ENCODE measurements around the gene GUCY1A2.
"Not testable (repeated sequence)": the region's sequence is repeated elsewhere in the genome, so short reads cannot be mapped to it uniquely, and the experiment has no call there.

The GUCY1A2 gene

GRCh38 chr11:106785913-106786650, 232.2 kb downstream of the GUCY1A2 start:
- H2AFZ ChIP-seq (ENCODE audit: low read depth, low read length): no peak overlapping the region
- H3K9me3 ChIP-seq (ENCODE audit: control insufficient read depth, low read length): peaks cover 6% of the 10 kb centered on the region
- no peak overlapping the region for H3K18ac ChIP-seq (ENCODE audit: low read depth in 1 of 2, low read length in 2 of 2)
- no peak overlapping the region for H3K27ac ChIP-seq (ENCODE audit: low read length, poor library complexity, severe bottlenecking)
- H3K4me1 ChIP-seq (ENCODE audit: control insufficient read depth, insufficient read depth, low read depth, low read length): no peaks in the 10 kb centered on the region
- no peak overlapping the region for H2BK15ac ChIP-seq (ENCODE audit: low read depth, poor library complexity, severe bottlenecking)
- H3K9ac ChIP-seq (ENCODE audit: low read length): no peak overlapping the region
- H2AK5ac ChIP-seq (ENCODE audit: low read length, severe bottlenecking): no peak overlapping the region
- H2BK5ac ChIP-seq (ENCODE audit: low read depth, low read length, poor library complexity, severe bottlenecking): no peak overlapping the region
- WGBS: 80% methylated on average over 2 of the region's 3 CpGs
- no peak overlapping the region for H2BK12ac ChIP-seq (ENCODE audit: low read length in 2 of 2)
- peaks cover 0 to 5% of the 10 kb centered on the region in 2 experiments for H3K27me3 ChIP-seq (ENCODE audit: control insufficient read depth in 1 of 2, insufficient read depth in 1 of 2, low read length in 2 of 2)
- no peak overlapping the region for H3K4ac ChIP-seq (ENCODE audit: low read depth in 1 of 2, low read length in 2 of 2)
- H3K79me1 ChIP-seq (replicated peaks; ENCODE audit: low read length, poor library complexity, severe bottlenecking): no peaks in the 10 kb centered on the region
- peak; percentile 21 for DNase-seq
- no peak overlapping the region for H4K91ac ChIP-seq (ENCODE audit: low read length)
- H3K4me3 ChIP-seq (ENCODE audit: insufficient read depth in 1 of 2, low read depth in 1 of 2, low read length in 2 of 2): no peak overlapping the region
- no peak overlapping the region for H4K8ac ChIP-seq (ENCODE audit: low read length)
- no peaks in the 10 kb centered on the region for H3K36me3 ChIP-seq (ENCODE audit: control insufficient read depth in 1 of 2, insufficient read depth in 2 of 2, low read depth in 1 of 2, low read length in 2 of 2)
- H3K23ac ChIP-seq (ENCODE audit: low read length in 2 of 2): no peak overlapping the region
- no peak overlapping the region for H2BK120ac ChIP-seq (ENCODE audit: low read depth, low read length)
- no peak overlapping the region for H3K14ac ChIP-seq (ENCODE audit: low read length in 2 of 2)
- no peak overlapping the region for H3K4me2 ChIP-seq (ENCODE audit: low read length, poor library complexity, severe bottlenecking)

GRCh38 chr11:106777302-106777701, 241.0 kb downstream of the GUCY1A2 start:
- not testable (repeated sequence) for H3K9me3 ChIP-seq (ENCODE audit: control insufficient read depth, low read length); H3K4me3 ChIP-seq (ENCODE audit: insufficient read depth in 1 of 2, low read depth in 1 of 2, low read length in 2 of 2); H3K36me3 ChIP-seq (ENCODE audit: control insufficient read depth in 1 of 2, insufficient read depth in 2 of 2, low read depth in 1 of 2, low read length in 2 of 2); H3K4ac ChIP-seq (ENCODE audit: low read depth in 1 of 2, low read length in 2 of 2); DNase-seq; H3K4me1 ChIP-seq (ENCODE audit: control insufficient read depth, insufficient read depth, low read depth, low read length); H3K9ac ChIP-seq (ENCODE audit: low read length); H2AFZ ChIP-seq (ENCODE audit: low read depth, low read length); H4K8ac ChIP-seq (ENCODE audit: low read length); H3K18ac ChIP-seq (ENCODE audit: low read depth in 1 of 2, low read length in 2 of 2); H2BK120ac ChIP-seq (ENCODE audit: low read depth, low read length); H3K79me1 ChIP-seq (replicated peaks; ENCODE audit: low read length, poor library complexity, severe bottlenecking); H3K14ac ChIP-seq (ENCODE audit: low read length in 2 of 2); H3K23ac ChIP-seq (ENCODE audit: low read length in 2 of 2); H3K4me2 ChIP-seq (ENCODE audit: low read length, poor library complexity, severe bottlenecking); H2AK5ac ChIP-seq (ENCODE audit: low read length, severe bottlenecking); H3K27ac ChIP-seq (ENCODE audit: low read length, poor library complexity, severe bottlenecking); H2BK15ac ChIP-seq (ENCODE audit: low read depth, poor library complexity, severe bottlenecking); H2BK12ac ChIP-seq (ENCODE audit: low read length in 2 of 2); H3K27me3 ChIP-seq (ENCODE audit: control insufficient read depth in 1 of 2, insufficient read depth in 1 of 2, low read length in 2 of 2); H2BK5ac ChIP-seq (ENCODE audit: low read depth, low read length, poor library complexity, severe bottlenecking); H4K91ac ChIP-seq (ENCODE audit: low read length)
- 94% methylated on average over 7 of the region's 8 CpGs for WGBS

- no peak overlapping the region for H3K9ac ChIP-seq (ENCODE audit: low read length)
- H2BK5ac ChIP-seq (ENCODE audit: low read depth, low read length, poor library complexity, severe bottlenecking): no peak overlapping the region
- no peak overlapping the region for H2BK15ac ChIP-seq (ENCODE audit: low read depth, poor library complexity, severe bottlenecking)
- H3K14ac ChIP-seq (ENCODE audit: low read length in 2 of 2): no peak overlapping the region
- no peak overlapping the region for H2BK12ac ChIP-seq (ENCODE audit: low read length in 2 of 2)
- no peak overlapping the region for H4K8ac ChIP-seq (ENCODE audit: low read length)
- no peaks in the 10 kb centered on the region for H3K79me1 ChIP-seq (replicated peaks; ENCODE audit: low read length, poor library complexity, severe bottlenecking)
- H3K4ac ChIP-seq (ENCODE audit: low read depth in 1 of 2, low read length in 2 of 2): no peak overlapping the region
- no peak overlapping the region for H3K23ac ChIP-seq (ENCODE audit: low read length in 2 of 2)
- H2AK5ac ChIP-seq (ENCODE audit: low read length, severe bottlenecking): no peak overlapping the region
- H2AFZ ChIP-seq (ENCODE audit: low read depth, low read length): no peak overlapping the region
- peak; percentile 62 for DNase-seq
- no peaks in the 10 kb centered on the region for H3K27me3 ChIP-seq (ENCODE audit: control insufficient read depth in 1 of 2, insufficient read depth in 1 of 2, low read length in 2 of 2)
- no peaks in the 10 kb centered on the region for H3K36me3 ChIP-seq (ENCODE audit: control insufficient read depth in 1 of 2, insufficient read depth in 2 of 2, low read depth in 1 of 2, low read length in 2 of 2)
- no peak overlapping the region for H3K18ac ChIP-seq (ENCODE audit: low read depth in 1 of 2, low read length in 2 of 2)
- H3K4me2 ChIP-seq (ENCODE audit: low read length, poor library complexity, severe bottlenecking): no peak overlapping the region
- H3K27ac ChIP-seq (ENCODE audit: low read length, poor library complexity, severe bottlenecking): no peak overlapping the region
- no peak overlapping the region for H2BK120ac ChIP-seq (ENCODE audit: low read depth, low read length)
- H3K9me3 ChIP-seq (ENCODE audit: control insufficient read depth, low read length): no peaks in the 10 kb centered on the region
- no peaks in the 10 kb centered on the region for H3K4me1 ChIP-seq (ENCODE audit: control insufficient read depth, insufficient read depth, low read depth, low read length)
- H4K91ac ChIP-seq (ENCODE audit: low read length): no peak overlapping the region
- H3K4me3 ChIP-seq (ENCODE audit: insufficient read depth in 1 of 2, low read depth in 1 of 2, low read length in 2 of 2): no peak overlapping the region
These were observed 247.7 kb downstream of the GUCY1A2 start for GRCh38 chr11:106770489-106771085.

GRCh38 chr11:106765469-106766258, 252.6 kb downstream of the GUCY1A2 start:
- Histone ChIP-seq H3K36me3 (ENCODE audit: control insufficient read depth in 1 of 2, insufficient read depth in 2 of 2, low read depth in 1 of 2, low read length in 2 of 2) (no peaks in the 10 kb centered on the region), H3K23ac (ENCODE audit: low read length in 2 of 2) (no peak overlapping the region), H3K4ac (ENCODE audit: low read depth in 1 of 2, low read length in 2 of 2) (no peak overlapping the region), H3K9me3 (ENCODE audit: control insufficient read depth, low read length) (no peaks in the 10 kb centered on the region), H3K14ac (ENCODE audit: low read length in 2 of 2) (no peak overlapping the region), H3K79me1 (replicated peaks; ENCODE audit: low read length, poor library complexity, severe bottlenecking) (no peaks in the 10 kb centered on the region), H2AK5ac (ENCODE audit: low read length, severe bottlenecking) (no peak overlapping the region), H2BK15ac (ENCODE audit: low read depth, poor library complexity, severe bottlenecking) (no peak overlapping the region), H3K9ac (ENCODE audit: low read length) (no peak overlapping the region), H3K27ac (ENCODE audit: low read length, poor library complexity, severe bottlenecking) (no peak overlapping the region), H3K4me3 (ENCODE audit: insufficient read depth in 1 of 2, low read depth in 1 of 2, low read length in 2 of 2) (no peak overlapping the region), H2BK120ac (ENCODE audit: low read depth, low read length) (no peak overlapping the region), H3K4me2 (ENCODE audit: low read length, poor library complexity, severe bottlenecking) (no peak overlapping the region), H2BK5ac (ENCODE audit: low read depth, low read length, poor library complexity, severe bottlenecking) (no peak overlapping the region), H3K4me1 (ENCODE audit: control insufficient read depth, insufficient read depth, low read depth, low read length) (no peaks in the 10 kb centered on the region), H4K91ac (ENCODE audit: low read length) (no peak overlapping the region), H2BK12ac (ENCODE audit: low read length in 2 of 2) (no peak overlapping the region), H2AFZ (ENCODE audit: low read depth, low read length) (no peak overlapping the region), H3K18ac (ENCODE audit: low read depth in 1 of 2, low read length in 2 of 2) (no peak overlapping the region), H3K27me3 (ENCODE audit: control insufficient read depth in 1 of 2, insufficient read depth in 1 of 2, low read length in 2 of 2) (no peaks in the 10 kb centered on the region), H4K8ac (ENCODE audit: low read length) (no peak overlapping the region)
- 80% methylated on average over 2 of the region's 2 CpGs for WGBS
- DNase-seq: peak; percentile 22
